MG63 (cell line): ENCODE results near the gene AFAP1L2. TPM values are rescaled to one million over a fixed set of nuclear protein-coding genes. Genes with fewer than 3 reads are reported as not detected.

Experiments
- DNase-seq: peaks from one replicate; pipeline ENCODE4 v3.0.0-alpha.2; 2020
- H3K27me3 ChIP-seq: fragments of 250-450 bp; sonication (Bioruptor Pico); 2 replicates; pipeline ENCODE4 v1.5.1; 2020; ENCODE audit warnings: mild to moderate bottlenecking, moderate library complexity
- H3K36me3 ChIP-seq: fragments of 250-450 bp; sonication (Bioruptor Pico); 2 replicates; pipeline ENCODE4 v1.5.1; 2020; ENCODE audit warnings: mild to moderate bottlenecking, moderate library complexity
- H3K4me3 ChIP-seq: fragments of 250-450 bp; sonication (Bioruptor Pico); 2 replicates; pipeline ENCODE4 v1.5.1; 2020; ENCODE audit warnings: mild to moderate bottlenecking, moderate library complexity
- H3K9me3 ChIP-seq: fragments of 250-450 bp; sonication (Bioruptor Pico); 2 replicates; pipeline ENCODE4 v1.5.1; 2020; ENCODE audit warnings: mild to moderate bottlenecking, moderate library complexity
- total RNA-seq: library from RNA; depleted of rRNA; stranded (reverse); fragments of >200 nt; shearing (Covaris generic); gene quantifications from 2 replicates; pipeline ENCODE4 v1.2.3, GENCODE V29; 2014; ENCODE audit warnings: low replicate concordance

The AFAP1L2 gene
- total RNA-seq, 1 experiment from 2014 or later: 3.8 TPM

DNA sequence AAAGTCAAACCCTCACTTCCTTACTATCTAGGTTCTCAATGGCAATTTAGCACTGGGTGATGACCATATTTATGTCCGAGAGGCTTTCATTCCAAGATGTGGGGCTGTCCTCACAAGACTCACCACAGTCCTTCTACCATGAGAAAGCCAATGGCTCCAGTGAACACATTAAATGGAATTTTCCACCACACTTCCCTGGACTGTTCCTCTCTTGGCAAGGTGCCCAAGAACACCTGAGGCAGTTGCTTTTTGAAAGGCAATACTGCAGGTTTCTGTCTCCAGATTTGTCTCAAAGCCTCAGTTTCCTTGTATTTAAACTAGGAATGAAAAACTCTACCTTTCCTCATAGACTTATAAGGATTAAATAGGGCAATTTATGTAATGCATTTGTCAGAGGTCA, 24.2 kb downstream of the AFAP1L2 start:
- no peak for DNase-seq
- no peak overlapping the region for H3K4me3 ChIP-seq
- H3K9me3 ChIP-seq: peaks cover 2% of the 10 kb centered on the region; the same call in 1 of the 2 replicates
- no peaks in the 10 kb centered on the region for H3K36me3 ChIP-seq
- no peaks in the 10 kb centered on the region for H3K27me3 ChIP-seq

DNA sequence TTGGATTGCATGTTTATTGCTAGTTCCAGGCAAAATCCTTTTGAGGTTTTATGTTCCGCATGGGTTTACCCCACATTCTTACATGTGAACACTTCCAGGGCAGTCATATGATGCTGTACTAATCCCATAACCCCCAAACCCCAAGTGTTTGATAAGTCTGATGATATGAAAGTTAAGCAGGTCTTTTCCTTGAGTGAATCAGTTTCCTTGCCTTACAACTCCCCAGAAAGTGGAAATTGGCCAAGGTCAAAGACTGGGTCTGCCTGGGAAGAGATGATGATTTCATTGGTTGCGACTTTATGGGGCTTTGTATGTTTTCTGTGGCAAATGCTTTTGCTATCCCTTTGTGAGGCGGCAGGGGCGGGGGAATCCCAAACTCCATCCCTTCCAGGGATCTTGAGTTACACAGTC, 24.7 kb downstream of the AFAP1L2 start:
- peaks cover 2% of the 10 kb centered on the region; the same call in 1 of the 2 replicates for H3K9me3 ChIP-seq
- no peaks in the 10 kb centered on the region for H3K36me3 ChIP-seq
- no peaks in the 10 kb centered on the region for H3K27me3 ChIP-seq
- DNase-seq: peak; percentile 44
- H3K4me3 ChIP-seq: no peak overlapping the region

DNA sequence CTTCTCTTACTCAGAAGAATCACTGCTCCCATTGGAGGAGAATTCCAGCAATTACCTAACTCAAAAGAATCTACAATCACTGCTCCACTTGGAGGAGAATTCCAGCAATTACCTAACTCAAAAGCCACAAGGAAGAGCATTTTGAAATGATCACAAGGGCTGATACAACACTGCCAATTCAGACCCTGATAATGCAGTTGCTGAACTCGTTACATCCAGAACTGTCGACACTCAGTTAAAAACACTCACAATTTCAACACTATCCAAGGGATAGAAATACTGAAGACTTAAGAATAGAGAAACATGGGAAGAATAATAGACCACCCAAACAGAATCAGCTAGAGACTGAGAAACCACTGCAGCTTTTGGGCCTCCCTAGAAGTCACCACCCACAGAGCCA, 27.8 kb downstream of the AFAP1L2 start:
- H3K36me3 ChIP-seq: no peaks in the 10 kb centered on the region
- no peak for DNase-seq
- H3K4me3 ChIP-seq: no peak overlapping the region
- H3K9me3 ChIP-seq: peaks cover 2% of the 10 kb centered on the region; the same call in 1 of the 2 replicates
- no peaks in the 10 kb centered on the region for H3K27me3 ChIP-seq

DNA sequence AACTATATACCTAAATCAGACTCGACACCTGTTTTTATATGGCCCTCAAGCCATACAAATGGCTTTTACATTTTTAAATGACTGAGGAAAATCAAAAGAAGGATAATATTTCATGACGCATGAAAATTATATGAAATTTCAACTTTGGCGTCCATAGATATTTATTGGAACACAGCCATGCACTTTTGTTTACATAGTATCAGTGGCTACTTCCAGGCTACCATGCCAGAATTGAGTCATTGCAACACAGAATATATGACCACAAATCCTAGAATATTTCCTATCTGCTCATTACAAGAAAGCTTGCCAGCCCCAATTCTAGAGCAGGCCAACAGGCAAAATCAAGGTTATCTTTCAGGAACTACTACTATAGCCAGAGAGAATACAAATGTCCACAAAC, 29.3 kb downstream of the AFAP1L2 start:
- no peaks in the 10 kb centered on the region for H3K27me3 ChIP-seq
- no peaks in the 10 kb centered on the region for H3K36me3 ChIP-seq
- DNase-seq: peak; percentile 51
- H3K4me3 ChIP-seq: no peak overlapping the region
- no peaks in the 10 kb centered on the region; the same call in 1 of the 2 replicates for H3K9me3 ChIP-seq

DNA sequence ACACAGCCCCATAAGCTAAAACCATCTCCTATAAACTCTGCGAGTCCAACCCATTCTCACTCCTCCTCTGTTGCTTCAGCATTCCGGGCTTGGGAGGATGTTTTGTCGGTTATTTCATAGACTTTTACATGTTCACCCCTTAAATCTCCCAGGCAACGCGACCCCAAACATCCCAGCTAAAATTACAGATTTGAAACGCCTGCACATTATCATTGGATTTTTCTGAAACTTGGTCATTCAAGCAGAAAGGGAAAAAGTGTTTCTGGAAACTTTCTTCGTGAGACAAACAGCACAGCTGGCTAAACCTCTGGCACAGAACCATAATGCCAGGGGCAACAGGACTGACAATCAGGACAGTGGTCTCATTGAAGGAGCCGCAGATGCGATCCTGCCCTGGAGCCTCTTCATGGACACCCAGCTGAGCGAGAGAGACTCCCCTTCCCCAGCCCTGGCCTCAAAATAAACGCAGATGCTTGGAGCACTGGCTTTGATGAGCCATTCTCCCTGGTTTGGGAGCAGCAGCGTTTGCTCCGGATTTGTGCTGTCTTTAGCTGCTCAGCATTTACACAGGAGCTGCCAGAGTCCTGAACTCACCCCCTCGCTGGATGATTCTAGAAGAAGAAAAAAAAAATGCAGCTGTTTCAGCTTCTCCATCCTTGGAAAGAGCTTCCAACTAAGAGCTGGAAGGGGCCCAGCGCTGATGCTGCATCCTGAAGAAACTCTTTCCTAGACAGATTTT, 30.1 kb downstream of the AFAP1L2 start:
- DNase-seq: peak; percentile 75
- Histone ChIP-seq H3K9me3 (no peaks in the 10 kb centered on the region; the same call in 1 of the 2 replicates), H3K36me3 (no peaks in the 10 kb centered on the region), H3K27me3 (no peaks in the 10 kb centered on the region), H3K4me3 (no peak overlapping the region)

DNA sequence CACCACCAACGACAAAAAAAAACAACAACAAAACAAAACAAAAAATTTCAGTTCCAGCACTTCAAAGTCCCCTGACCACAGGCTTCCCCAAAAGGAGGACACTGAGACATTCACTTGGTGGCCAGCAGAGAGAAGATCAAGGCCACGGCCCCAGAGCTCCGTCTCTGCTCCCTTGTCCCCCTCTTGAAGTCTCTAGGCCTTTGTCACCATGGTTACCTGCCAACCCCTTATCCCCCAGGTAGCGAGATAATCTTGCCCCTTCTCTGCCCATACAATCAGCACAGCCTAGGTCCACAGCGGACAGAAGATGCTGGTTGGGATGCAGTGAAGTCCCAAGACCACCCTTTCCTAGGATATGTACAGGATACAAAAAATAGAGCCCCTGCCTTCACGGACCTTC, 30.7 kb downstream of the AFAP1L2 start:
- H3K27me3 ChIP-seq: no peaks in the 10 kb centered on the region
- H3K36me3 ChIP-seq: no peaks in the 10 kb centered on the region
- H3K4me3 ChIP-seq: no peak overlapping the region
- H3K9me3 ChIP-seq: no peaks in the 10 kb centered on the region; the same call in 1 of the 2 replicates
- DNase-seq: no peak

DNA sequence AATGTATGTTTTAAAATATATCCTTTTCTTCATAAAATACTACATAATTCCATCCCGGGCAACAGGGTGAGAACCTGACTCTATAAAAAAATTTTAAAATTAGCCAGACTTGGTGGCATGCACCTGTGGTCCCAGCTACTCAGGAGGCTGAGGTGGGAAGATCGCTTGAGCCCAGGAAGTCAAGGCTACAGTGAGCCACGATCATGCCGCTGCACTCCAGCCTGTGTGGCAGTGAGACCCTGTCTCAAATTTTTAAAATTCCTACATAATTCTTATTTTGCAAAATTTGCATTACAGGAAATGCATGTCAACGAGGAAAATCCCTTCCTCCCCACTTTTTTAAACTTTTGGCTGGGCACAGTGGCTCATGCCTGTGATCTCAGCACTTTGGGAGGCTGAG, 31.3 kb downstream of the AFAP1L2 start:
- Histone ChIP-seq H3K27me3 (no peaks in the 10 kb centered on the region), H3K4me3 (no peak overlapping the region), H3K36me3 (no peaks in the 10 kb centered on the region), H3K9me3 (no peaks in the 10 kb centered on the region; the same call in 1 of the 2 replicates)
- DNase-seq: no peak

DNA sequence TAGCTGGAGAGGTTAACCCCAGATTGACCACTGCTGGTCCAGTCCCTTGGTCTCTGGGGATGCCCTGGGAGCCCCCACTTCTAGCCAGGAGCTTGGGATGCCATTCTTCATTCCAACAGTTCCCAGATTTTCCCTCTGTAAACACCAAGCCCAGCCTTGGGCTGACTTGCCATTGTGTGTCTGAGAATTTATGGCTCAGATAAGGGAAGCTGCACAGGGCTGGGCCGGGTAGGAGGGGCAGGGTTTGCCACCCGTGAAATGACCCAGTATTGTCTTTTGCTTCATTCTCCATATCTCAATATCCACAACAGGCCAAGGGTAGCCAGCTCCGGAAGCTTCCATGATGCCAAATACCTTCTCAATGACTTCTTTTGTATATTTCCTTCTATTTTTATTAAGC, 32.1 kb downstream of the AFAP1L2 start:
- no peak for DNase-seq
- Histone ChIP-seq H3K36me3 (no peaks in the 10 kb centered on the region), H3K9me3 (no peaks in the 10 kb centered on the region), H3K27me3 (no peaks in the 10 kb centered on the region), H3K4me3 (no peak overlapping the region)

DNA sequence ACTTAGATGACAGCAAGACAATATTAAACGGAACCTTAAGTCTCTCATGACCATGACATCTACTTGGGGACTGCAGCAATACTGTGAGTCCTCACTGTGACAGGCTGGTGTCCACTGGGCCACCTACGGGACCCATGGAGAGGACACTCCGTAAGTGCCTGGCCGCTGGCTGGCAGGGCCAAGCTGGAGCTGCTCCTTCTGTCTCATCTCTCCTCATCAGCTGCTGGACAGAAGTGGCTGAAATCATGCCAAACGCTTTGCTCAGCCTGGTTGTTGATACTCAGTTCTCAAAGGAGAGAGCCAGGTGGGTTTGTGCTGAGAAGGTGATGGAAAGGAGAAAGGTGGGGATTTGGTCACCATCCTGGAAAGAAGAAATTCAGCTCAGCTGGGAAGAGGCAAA, 33.3 kb downstream of the AFAP1L2 start:
- Histone ChIP-seq H3K27me3 (no peaks in the 10 kb centered on the region), H3K36me3 (no peaks in the 10 kb centered on the region), H3K9me3 (no peaks in the 10 kb centered on the region), H3K4me3 (no peak overlapping the region)
- no peak for DNase-seq

DNA sequence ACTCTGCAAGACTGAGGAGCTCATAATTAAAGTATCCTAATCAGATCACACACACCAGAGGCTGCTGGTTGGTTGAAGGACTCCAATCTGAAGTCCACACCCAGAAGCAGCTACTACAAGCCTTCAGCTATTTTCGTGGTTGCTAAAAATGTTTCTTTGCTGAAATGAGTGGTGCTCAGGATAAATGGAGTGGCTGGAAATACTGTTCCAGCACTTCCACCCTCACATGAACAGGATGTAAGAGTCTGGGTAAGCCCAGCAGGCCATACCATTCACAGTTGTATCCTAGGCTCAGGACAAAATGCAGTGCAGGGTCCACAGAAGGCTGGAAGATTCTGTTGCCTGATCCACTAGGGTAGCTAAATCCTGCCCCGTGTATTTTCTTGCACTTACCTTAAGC, 34.1 kb downstream of the AFAP1L2 start:
- H3K36me3 ChIP-seq: no peaks in the 10 kb centered on the region
- no peaks in the 10 kb centered on the region for H3K9me3 ChIP-seq
- H3K4me3 ChIP-seq: no peak overlapping the region
- no peaks in the 10 kb centered on the region for H3K27me3 ChIP-seq
- no peak for DNase-seq

DNA sequence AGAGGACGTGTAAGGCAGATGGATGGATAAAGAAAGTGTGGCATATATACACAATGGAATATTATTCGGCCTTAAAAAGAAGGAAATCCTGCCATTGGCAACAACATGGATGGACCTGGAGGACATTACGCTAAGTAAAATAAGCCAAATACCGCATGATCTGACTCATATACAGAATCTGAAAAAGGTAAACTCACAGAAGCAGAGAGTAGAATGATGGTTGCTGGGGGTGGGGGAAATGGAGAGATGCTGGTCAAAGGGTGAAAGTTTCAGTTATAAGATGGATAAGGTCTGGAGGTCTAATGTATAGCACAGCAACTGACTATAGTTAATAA, 36.3 kb downstream of the AFAP1L2 start:
- Histone ChIP-seq H3K36me3 (no peaks in the 10 kb centered on the region), H3K4me3 (no peak overlapping the region)
- DNase-seq: no peak

DNA sequence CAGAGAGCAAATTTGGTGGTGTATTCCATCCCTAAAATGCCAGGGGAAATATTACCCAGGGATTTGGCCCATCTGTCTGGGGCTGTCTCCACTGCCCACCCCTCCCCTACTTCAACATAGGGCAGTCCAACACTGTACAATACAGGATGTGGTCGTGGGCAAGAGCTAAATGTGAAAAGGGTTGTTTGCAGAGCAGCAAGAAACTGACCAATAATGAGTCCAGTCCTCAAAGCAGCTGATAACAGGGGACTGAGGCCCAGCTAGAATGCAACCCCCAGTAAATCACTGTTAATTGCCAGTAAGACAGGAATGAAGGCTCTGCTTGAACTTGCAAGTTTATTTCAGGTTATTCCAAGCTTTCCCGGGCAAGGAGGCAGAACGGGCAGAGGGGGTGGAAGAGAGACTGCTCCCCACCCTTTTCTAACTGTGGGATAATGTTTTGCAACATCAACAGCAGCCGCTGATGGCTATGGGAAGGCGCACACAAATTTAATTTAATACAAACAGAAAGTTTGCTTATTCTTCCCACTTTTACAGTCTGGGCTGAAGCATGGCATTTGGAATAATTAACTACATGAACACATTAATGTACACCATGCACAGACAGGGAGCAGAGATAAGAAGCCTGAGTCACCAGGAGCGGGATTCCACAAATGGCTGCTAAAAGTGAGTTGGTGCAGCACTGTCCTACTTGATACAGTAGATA, 36.8 kb downstream of the AFAP1L2 start:
- no peak for DNase-seq
- Histone ChIP-seq H3K27me3 (no peaks in the 10 kb centered on the region), H3K4me3 (no peak overlapping the region), H3K9me3 (no peaks in the 10 kb centered on the region), H3K36me3 (no peaks in the 10 kb centered on the region)

More for the DNA sequence above, 36.3 kb downstream of the AFAP1L2 start:
- H3K27me3 ChIP-seq: no peaks in the 10 kb centered on the region
- H3K9me3 ChIP-seq: no peaks in the 10 kb centered on the region

DNA sequence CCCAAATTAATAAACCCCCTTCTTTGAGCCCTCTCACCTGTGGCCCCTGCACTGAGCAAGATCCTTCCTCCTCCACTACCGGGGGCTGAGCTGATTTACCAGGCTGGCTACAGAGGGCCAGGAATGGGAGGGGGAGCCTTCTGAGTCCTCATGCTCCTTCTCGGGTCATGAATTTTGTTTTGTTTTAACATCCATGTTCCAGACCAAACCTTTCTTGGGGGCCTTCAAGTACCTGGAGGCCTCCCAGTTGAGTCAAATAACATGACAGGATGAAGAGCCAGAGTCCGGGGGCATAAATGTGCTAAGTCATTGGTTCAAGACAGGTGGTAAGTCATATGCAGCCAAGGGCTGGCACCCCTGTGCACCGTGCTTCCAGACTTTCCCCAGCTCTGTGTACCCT, 39.6 kb downstream of the AFAP1L2 start:
- no peak for DNase-seq
- no peaks in the 10 kb centered on the region for H3K27me3 ChIP-seq
- H3K36me3 ChIP-seq: no peaks in the 10 kb centered on the region
- no peak overlapping the region for H3K4me3 ChIP-seq
- no peaks in the 10 kb centered on the region for H3K9me3 ChIP-seq

DNA sequence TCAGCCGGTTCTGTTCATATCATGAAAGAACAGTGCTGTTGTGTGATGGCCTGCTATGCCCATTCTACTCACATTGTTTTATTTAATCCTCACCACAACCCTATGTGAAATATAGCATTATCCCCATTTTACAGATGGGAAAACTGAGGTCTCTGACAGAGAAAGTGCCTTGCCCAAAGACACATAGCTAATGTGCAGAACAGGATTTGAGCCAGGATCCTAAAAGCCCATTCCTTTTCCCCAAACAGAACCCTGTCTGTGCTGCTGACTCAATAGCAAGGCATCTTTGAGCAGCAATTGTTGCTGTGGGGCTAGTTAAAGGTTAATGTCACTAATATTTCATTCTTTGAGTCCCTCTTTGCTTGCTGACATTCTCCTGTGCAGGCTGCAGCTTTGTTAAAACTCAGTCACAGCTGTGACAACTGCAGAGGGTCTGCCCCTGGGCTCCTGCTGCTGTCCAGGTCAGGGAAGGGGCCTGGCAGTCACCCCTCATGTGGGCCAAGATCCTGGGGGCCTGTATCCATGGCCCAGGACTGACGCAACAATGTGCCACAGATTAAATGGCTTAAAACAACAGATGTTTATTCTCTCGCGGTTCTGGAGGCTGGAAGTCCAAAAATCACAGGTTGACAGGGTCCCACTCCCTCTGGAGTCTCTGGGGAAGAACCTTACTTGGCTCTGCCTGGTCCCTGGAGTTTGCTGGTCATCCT, 40.4 kb downstream of the AFAP1L2 start:
- Histone ChIP-seq H3K36me3 (no peaks in the 10 kb centered on the region), H3K4me3 (no peak overlapping the region), H3K27me3 (no peaks in the 10 kb centered on the region), H3K9me3 (no peaks in the 10 kb centered on the region)
- no peak for DNase-seq

DNA sequence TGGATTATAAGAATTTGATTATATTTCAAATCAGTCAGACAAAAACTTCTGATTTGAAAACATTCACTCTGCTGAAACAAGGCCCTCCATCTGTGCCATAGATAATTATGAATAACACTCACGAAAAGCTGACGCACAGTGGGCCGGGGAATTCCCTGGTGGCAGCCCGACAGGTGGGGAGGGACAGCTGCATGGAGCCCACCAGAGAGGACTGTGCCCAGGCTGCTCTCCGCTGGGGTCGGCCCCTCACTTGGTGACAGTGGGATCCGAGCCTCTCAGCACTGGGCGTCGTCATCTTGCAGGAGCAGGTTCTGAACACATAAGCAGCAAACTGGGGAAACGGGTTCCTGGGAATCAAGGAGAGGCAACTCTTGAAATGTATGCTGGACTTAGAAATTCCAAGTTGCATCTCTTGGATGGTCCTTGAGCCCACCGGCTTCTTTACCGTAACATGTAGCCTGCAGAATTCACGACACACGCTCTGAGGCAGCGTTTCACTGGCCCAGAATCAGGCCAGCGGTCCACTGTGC, 41.4 kb downstream of the AFAP1L2 start:
- no peak for DNase-seq
- H3K36me3 ChIP-seq: no peaks in the 10 kb centered on the region
- no peaks in the 10 kb centered on the region for H3K27me3 ChIP-seq
- H3K9me3 ChIP-seq: no peaks in the 10 kb centered on the region
- H3K4me3 ChIP-seq: no peak overlapping the region

DNA sequence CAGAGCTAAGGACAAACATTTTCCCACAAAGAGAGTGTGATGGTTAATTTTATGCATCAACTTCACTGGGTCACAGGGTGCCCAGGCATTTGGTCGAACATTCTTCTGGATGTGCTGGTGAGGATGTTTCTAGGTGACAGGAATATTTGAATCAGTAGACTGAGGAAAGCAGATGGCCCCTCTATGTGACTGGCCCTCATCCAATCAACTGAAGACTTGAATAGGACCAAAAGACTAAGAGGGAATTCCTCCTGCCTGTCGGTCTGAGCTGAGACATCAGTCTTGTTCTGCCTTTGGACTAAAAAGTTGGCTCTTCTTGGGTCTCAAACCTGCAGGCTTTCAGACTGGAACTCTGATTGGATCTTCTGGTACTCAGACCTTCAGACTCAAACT, 44.4 kb downstream of the AFAP1L2 start:
- Histone ChIP-seq H3K9me3 (no peaks in the 10 kb centered on the region), H3K4me3 (no peak overlapping the region), H3K36me3 (no peaks in the 10 kb centered on the region), H3K27me3 (no peaks in the 10 kb centered on the region)
- DNase-seq: no peak
